Loucy (cell line): ENCODE results near the gene SHANK3.

ENCODE experiments used
- H2AFZ ChIP-seq: fragments of 200-600 bp; sonication (generic); 2 replicates; pipeline ENCODE4 v1.6.0; 2016; ENCODE audit warnings: antibody characterized with exemption, mild to moderate bottlenecking, low read length, moderate library complexity
- H3F3A ChIP-seq: fragments of 200-600 bp; 2 replicates; pipeline ENCODE4 v1.6.0; 2016; ENCODE audit warnings: antibody characterized with exemption, low read depth, mild to moderate bottlenecking
- H3K27me3 ChIP-seq: fragments of 200-600 bp; sonication (generic); 2 replicates; pipeline ENCODE4 v1.6.1; 2014; ENCODE audit warnings: low read length, mild to moderate bottlenecking; ENCODE audit not compliant: insufficient read depth, poor library complexity, severe bottlenecking
- H3K36me3 ChIP-seq: fragments of 200-600 bp; sonication (generic); 2 replicates; pipeline ENCODE4 v1.6.1; 2016; ENCODE audit warnings: low read length; ENCODE audit not compliant: insufficient read depth
- H3K4me1 ChIP-seq: fragments of 200-600 bp; sonication (generic); 2 replicates; pipeline ENCODE4 v1.5.1; 2014; ENCODE audit warnings: low read length, mild to moderate bottlenecking; ENCODE audit not compliant: insufficient read depth, poor library complexity, severe bottlenecking
- H3K4me2 ChIP-seq: fragments of 200-600 bp; sonication (generic); 2 replicates; pipeline ENCODE4 v1.6.0; 2014; ENCODE audit warnings: antibody characterized with exemption, low read length, low read depth, mild to moderate bottlenecking; ENCODE audit not compliant: poor library complexity, severe bottlenecking
- H3K4me3 ChIP-seq: fragments of 200-600 bp; sonication (generic); 2 replicates; pipeline ENCODE4 v1.5.1; 2014; ENCODE audit warnings: low read length, mild to moderate bottlenecking, mixed read lengths; ENCODE audit not compliant: poor library complexity, severe bottlenecking
- H3K79me2 ChIP-seq: fragments of 200-600 bp; sonication (generic); 2 replicates; pipeline ENCODE4 v1.6.1; 2014; ENCODE audit warnings: low read length; ENCODE audit not compliant: insufficient read depth
- H3K9ac ChIP-seq: fragments of 200-600 bp; sonication (generic); 2 replicates; pipeline ENCODE4 v1.6.0; 2014; ENCODE audit warnings: mild to moderate bottlenecking, low read depth, low read length, moderate library complexity; ENCODE audit not compliant: poor library complexity, severe bottlenecking
- H3K9me2 ChIP-seq: fragments of 200-600 bp; sonication (generic); replicated peaks from 2 replicates; pipeline ENCODE4 v1.6.1; 2016; ENCODE audit warnings: low read depth, low read length, mixed read lengths
- H3K9me3 ChIP-seq: fragments of 200-600 bp; sonication (generic); 2 replicates; pipeline ENCODE4 v1.6.1; 2014; ENCODE audit warnings: mild to moderate bottlenecking, antibody characterized with exemption, low read length, low read depth; ENCODE audit not compliant: insufficient read depth
- H4K20me1 ChIP-seq: fragments of 200-600 bp; sonication (generic); 2 replicates; pipeline ENCODE4 v1.6.0; 2014; ENCODE audit warnings: antibody characterized with exemption, low read length, mild to moderate bottlenecking; ENCODE audit not compliant: insufficient read depth, poor library complexity, severe bottlenecking
- CTCF ChIP-seq: fragments of 200-600 bp; sonication (generic); conservative IDR thresholded peaks from 2 replicates; pipeline ENCODE4 v1.5.1; 2014; ENCODE audit warnings: mild to moderate bottlenecking, antibody characterized with exemption, low read length
- EZH2phosphoT487 ChIP-seq: fragments of 200-600 bp; IDR thresholded peaks from 2 replicates; pipeline ENCODE4 v1.6.1; 2018; ENCODE audit warnings: antibody characterized with exemption, mild to moderate bottlenecking, moderate library complexity, borderline replicate concordance

Gene SHANK3

DNA sequence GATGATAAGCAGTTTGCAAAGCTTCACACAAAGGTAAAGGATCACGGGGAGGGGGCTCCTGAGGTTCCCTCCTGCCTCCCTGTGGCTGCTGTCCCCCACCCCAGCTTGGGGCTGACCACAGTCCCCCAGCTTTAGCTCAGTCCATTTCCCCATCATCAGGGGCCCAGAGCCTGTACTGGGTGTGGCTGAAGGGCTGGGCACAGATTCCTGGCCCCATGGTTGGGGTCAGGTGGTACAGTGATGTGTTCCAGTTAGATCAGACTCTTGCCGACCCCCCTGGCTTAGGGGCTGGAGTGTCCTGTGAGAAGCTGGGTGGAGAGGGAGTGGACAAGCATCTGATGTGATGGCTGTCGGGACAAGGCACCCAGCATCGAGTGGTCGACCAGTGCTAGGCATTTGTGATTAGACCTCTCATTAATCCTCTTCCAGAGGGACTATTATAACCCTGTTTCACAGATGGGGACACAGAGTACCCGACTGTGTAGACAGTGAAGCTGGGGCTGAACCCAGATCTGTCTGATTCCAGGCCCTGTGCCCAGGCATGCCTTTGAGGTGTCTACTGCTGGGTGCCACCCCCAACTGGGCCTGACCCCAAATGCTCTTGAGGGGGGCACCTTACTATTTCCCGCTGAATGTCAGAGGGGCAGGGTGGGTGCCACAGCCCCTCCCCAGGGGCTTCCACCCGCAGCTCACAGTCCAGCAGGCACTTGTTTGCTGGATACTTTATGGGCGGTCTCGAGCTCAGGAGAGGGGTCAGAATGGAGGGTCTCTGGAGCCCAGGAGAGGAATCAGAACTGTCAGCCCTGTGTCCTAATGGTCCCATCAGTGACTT, 4.3 kb downstream of the SHANK3 start:
- no peak overlapping the region for H2AFZ ChIP-seq
- TF ChIP-seq CTCF (no peak), EZH2phosphoT487 (no peak)

GRCh38 chr22:50677493-50678217, 5.0 kb downstream of the SHANK3 start:
- TF ChIP-seq CTCF (no peak), EZH2phosphoT487 (no peak)

More for the DNA sequence above, 4.3 kb downstream of the SHANK3 start:
- H3K4me1 ChIP-seq: peaks cover 28% of the 10 kb centered on the region
- H3K79me2 ChIP-seq: peaks cover 61% of the 10 kb centered on the region
- H3K36me3 ChIP-seq: peaks cover 36% of the 10 kb centered on the region; the same call in 1 of the 2 replicates
- H3F3A ChIP-seq: peaks cover 3% of the 10 kb centered on the region; the same call in 1 of the 2 replicates
- peak overlapping the region; percentile 69 for H3K4me2 ChIP-seq
- H3K9ac ChIP-seq: no peak overlapping the region
- no peak overlapping the region for H3K4me3 ChIP-seq
- peaks cover 39% of the 10 kb centered on the region for H4K20me1 ChIP-seq
- H3K27me3 ChIP-seq: no peaks in the 10 kb centered on the region
- H3K9me2 ChIP-seq: no peaks in the 10 kb centered on the region
- H3K9me3 ChIP-seq: no peaks in the 10 kb centered on the region

GRCh38 chr22:50678218-50678650, 5.6 kb downstream of the SHANK3 start:
- H3K27me3 ChIP-seq: no peaks in the 10 kb centered on the region
- TF ChIP-seq CTCF (no peak), EZH2phosphoT487 (no peak)
- H3K36me3 ChIP-seq: peaks cover 38% of the 10 kb centered on the region; the same call in 1 of the 2 replicates
- H3K9me3 ChIP-seq: no peaks in the 10 kb centered on the region
- peaks cover 62% of the 10 kb centered on the region for H3K79me2 ChIP-seq
- no peaks in the 10 kb centered on the region for H3F3A ChIP-seq
- H3K4me2 ChIP-seq: no peak overlapping the region
- H3K9me2 ChIP-seq: no peaks in the 10 kb centered on the region
- peaks cover 39% of the 10 kb centered on the region for H4K20me1 ChIP-seq
- H3K4me1 ChIP-seq: peaks cover 14% of the 10 kb centered on the region
- no peak overlapping the region for H2AFZ ChIP-seq
- H3K9ac ChIP-seq: no peak overlapping the region
- no peak overlapping the region for H3K4me3 ChIP-seq

More at GRCh38 chr22:50677493-50678217, 5.0 kb downstream of the SHANK3 start:
- Histone ChIP-seq H3K9me2 (no peaks in the 10 kb centered on the region), H3K4me3 (no peak overlapping the region), H4K20me1 (peaks cover 39% of the 10 kb centered on the region), H3K4me2 (peak overlapping the region; percentile 69), H2AFZ (no peak overlapping the region), H3F3A (no peaks in the 10 kb centered on the region), H3K9ac (no peak overlapping the region), H3K27me3 (no peaks in the 10 kb centered on the region), H3K9me3 (no peaks in the 10 kb centered on the region), H3K36me3 (peaks cover 36% of the 10 kb centered on the region; the same call in 1 of the 2 replicates), H3K79me2 (peaks cover 61% of the 10 kb centered on the region), H3K4me1 (peaks cover 20% of the 10 kb centered on the region)
